ENCODE results near the gene TNFAIP3.

- TF ChIP-seq, protein P1, sequence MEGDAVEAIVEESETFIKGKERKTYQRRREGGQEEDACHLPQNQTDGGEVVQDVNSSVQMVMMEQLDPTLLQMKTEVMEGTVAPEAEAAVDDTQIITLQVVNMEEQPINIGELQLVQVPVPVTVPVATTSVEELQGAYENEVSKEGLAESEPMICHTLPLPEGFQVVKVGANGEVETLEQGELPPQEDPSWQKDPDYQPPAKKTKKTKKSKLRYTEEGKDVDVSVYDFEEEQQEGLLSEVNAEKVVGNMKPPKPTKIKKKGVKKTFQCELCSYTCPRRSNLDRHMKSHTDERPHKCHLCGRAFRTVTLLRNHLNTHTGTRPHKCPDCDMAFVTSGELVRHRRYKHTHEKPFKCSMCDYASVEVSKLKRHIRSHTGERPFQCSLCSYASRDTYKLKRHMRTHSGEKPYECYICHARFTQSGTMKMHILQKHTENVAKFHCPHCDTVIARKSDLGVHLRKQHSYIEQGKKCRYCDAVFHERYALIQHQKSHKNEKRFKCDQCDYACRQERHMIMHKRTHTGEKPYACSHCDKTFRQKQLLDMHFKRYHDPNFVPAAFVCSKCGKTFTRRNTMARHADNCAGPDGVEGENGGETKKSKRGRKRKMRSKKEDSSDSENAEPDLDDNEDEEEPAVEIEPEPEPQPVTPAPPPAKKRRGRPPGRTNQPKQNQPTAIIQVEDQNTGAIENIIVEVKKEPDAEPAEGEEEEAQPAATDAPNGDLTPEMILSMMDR (IDR thresholded peaks at IDR 0.05; ENCODE audit: insufficient read depth, low read depth, low read length) = no peak
- no peak for TF ChIP-seq EZH2 (IDR thresholded peaks at IDR 0.05; ENCODE audit: insufficient read depth, low read length)
These were observed 61.2 kb downstream of the TNFAIP3 start for GRCh38 chr6:137928286-137928685.

All from astrocyte (in vitro differentiated cells and primary cell).